Measurements from ENCODE around the gene SNAP29. TPM values are rescaled to one million over a fixed set of nuclear protein-coding genes. Genes with fewer than 3 reads are reported as not detected.
A peak's percentile ranks its signal among the peaks of the same experiment; 100 is the strongest.
"Not testable (repeated sequence)": the region's sequence is repeated elsewhere in the genome, so short reads cannot be mapped to it uniquely, and the experiment has no call there.

SNAP29 gene
- total and polyA plus RNA-seq, 4 donors, result 11.5 to 33.3 (median 25.4) TPM

GRCh38 chr22:20889025-20889704 is 30.4 kb downstream of the SNAP29 start:
- Histone ChIP-seq H3K4me1 (ENCODE audit: control insufficient read depth, insufficient read depth, low read length) (no peaks in the 10 kb centered on the region), H3K4me3 (ENCODE audit: low read depth, low read length) (no peak overlapping the region), H3K9me3 (ENCODE audit: control insufficient read depth, insufficient read depth, low read length) (no peaks in the 10 kb centered on the region), H3K27me3 (ENCODE audit: control insufficient read depth, insufficient read depth, low read length) (no peaks in the 10 kb centered on the region), H3K27ac (ENCODE audit: low read depth, low read length) (no peak overlapping the region), H3K36me3 (ENCODE audit: control insufficient read depth, insufficient read depth, low read length) (peaks cover 44% of the 10 kb centered on the region)
- 93% methylated on average over 3 of the region's 6 CpGs for WGBS (ENCODE audit: insufficient coverage)
- DNase-seq (ENCODE audit: low read depth in 4 of 6, low spot score in 6 of 6), result no peak

GRCh38 chr22:20889904-20890540 is 31.2 kb downstream of the SNAP29 start:
- H3K4me1 ChIP-seq (ENCODE audit: control insufficient read depth, insufficient read depth, low read length), result no peaks in the 10 kb centered on the region
- DNase-seq (ENCODE audit: low read depth in 4 of 6, low spot score in 6 of 6), result peak in 1 of 6 donors; percentile 18

GRCh38 chr22:20890975-20891374 is 32.2 kb downstream of the SNAP29 start:
- Histone ChIP-seq H3K4me1 (ENCODE audit: control insufficient read depth, insufficient read depth, low read length) (no peaks in the 10 kb centered on the region), H3K4me3 (ENCODE audit: low read depth, low read length) (no peak overlapping the region), H3K27ac (ENCODE audit: low read depth, low read length) (no peak overlapping the region), H3K9me3 (ENCODE audit: control insufficient read depth, insufficient read depth, low read length) (no peaks in the 10 kb centered on the region), H3K36me3 (ENCODE audit: control insufficient read depth, insufficient read depth, low read length) (peaks cover 26% of the 10 kb centered on the region), H3K27me3 (ENCODE audit: control insufficient read depth, insufficient read depth, low read length) (no peaks in the 10 kb centered on the region)
- DNase-seq (ENCODE audit: low read depth in 4 of 6, low spot score in 6 of 6), result no peak
- 90% methylated on average over 3 of the region's 6 CpGs for WGBS (ENCODE audit: insufficient coverage)

More at GRCh38 chr22:20889904-20890540, 31.2 kb downstream of the SNAP29 start:
- no peak overlapping the region for H3K27ac ChIP-seq (ENCODE audit: low read depth, low read length)
- H3K4me3 ChIP-seq (ENCODE audit: low read depth, low read length), result no peak overlapping the region
- peaks cover 35% of the 10 kb centered on the region for H3K36me3 ChIP-seq (ENCODE audit: control insufficient read depth, insufficient read depth, low read length)
- no peaks in the 10 kb centered on the region for H3K27me3 ChIP-seq (ENCODE audit: control insufficient read depth, insufficient read depth, low read length)
- 83% methylated on average over 2 of the region's 13 CpGs for WGBS (ENCODE audit: insufficient coverage)
- no peaks in the 10 kb centered on the region for H3K9me3 ChIP-seq (ENCODE audit: control insufficient read depth, insufficient read depth, low read length)

- 100% methylated on average over 6 of the region's 7 CpGs for WGBS (ENCODE audit: insufficient coverage)
- H3K9me3 ChIP-seq (ENCODE audit: control insufficient read depth, insufficient read depth, low read length), result not testable (repeated sequence)
These were observed 38.9 kb downstream of the SNAP29 start for GRCh38 chr22:20897737-20898136.

GRCh38 chr22:20899827-20900423 is 41.1 kb downstream of the SNAP29 start:
- no peak overlapping the region for H3K4me3 ChIP-seq (ENCODE audit: low read depth, low read length)
- no peaks in the 10 kb centered on the region for H3K4me1 ChIP-seq (ENCODE audit: control insufficient read depth, insufficient read depth, low read length)
- H3K27ac ChIP-seq (ENCODE audit: low read depth, low read length), result no peak overlapping the region
- H3K9me3 ChIP-seq (ENCODE audit: control insufficient read depth, insufficient read depth, low read length), result no peaks in the 10 kb centered on the region
- H3K27me3 ChIP-seq (ENCODE audit: control insufficient read depth, insufficient read depth, low read length), result no peaks in the 10 kb centered on the region
- WGBS (ENCODE audit: insufficient coverage), result 89% methylated on average over 5 of the region's 7 CpGs
- H3K36me3 ChIP-seq (ENCODE audit: control insufficient read depth, insufficient read depth, low read length), result no peaks in the 10 kb centered on the region
- DNase-seq (ENCODE audit: low read depth in 4 of 6, low spot score in 6 of 6), result no peak

More at GRCh38 chr22:20897737-20898136, 38.9 kb downstream of the SNAP29 start:
- not testable (repeated sequence) for H3K27ac ChIP-seq (ENCODE audit: low read depth, low read length); H3K36me3 ChIP-seq (ENCODE audit: control insufficient read depth, insufficient read depth, low read length); H3K4me1 ChIP-seq (ENCODE audit: control insufficient read depth, insufficient read depth, low read length); H3K27me3 ChIP-seq (ENCODE audit: control insufficient read depth, insufficient read depth, low read length); DNase-seq (ENCODE audit: low read depth in 4 of 6, low spot score in 6 of 6); H3K4me3 ChIP-seq (ENCODE audit: low read depth, low read length)

- not testable (repeated sequence) for H3K9me3 ChIP-seq (ENCODE audit: control insufficient read depth, insufficient read depth, low read length); H3K36me3 ChIP-seq (ENCODE audit: control insufficient read depth, insufficient read depth, low read length); H3K27ac ChIP-seq (ENCODE audit: low read depth, low read length); H3K4me3 ChIP-seq (ENCODE audit: low read depth, low read length); H3K4me1 ChIP-seq (ENCODE audit: control insufficient read depth, insufficient read depth, low read length); H3K27me3 ChIP-seq (ENCODE audit: control insufficient read depth, insufficient read depth, low read length); DNase-seq (ENCODE audit: low read depth in 4 of 6, low spot score in 6 of 6)
- 95% methylated on average over 6 of the region's 18 CpGs for WGBS (ENCODE audit: insufficient coverage)
These were observed 42.6 kb downstream of the SNAP29 start for GRCh38 chr22:20901093-20902033.

GRCh38 chr22:20903093-20903492 is 44.3 kb downstream of the SNAP29 start:
- no peak overlapping the region for H3K4me3 ChIP-seq (ENCODE audit: low read depth, low read length)
- no peaks in the 10 kb centered on the region for H3K9me3 ChIP-seq (ENCODE audit: control insufficient read depth, insufficient read depth, low read length)
- DNase-seq (ENCODE audit: low read depth in 4 of 6, low spot score in 6 of 6), result no peak
- no CpG with 5 or more reads among the region's 2 CpGs for WGBS (ENCODE audit: insufficient coverage)
- H3K36me3 ChIP-seq (ENCODE audit: control insufficient read depth, insufficient read depth, low read length), result no peaks in the 10 kb centered on the region
- H3K4me1 ChIP-seq (ENCODE audit: control insufficient read depth, insufficient read depth, low read length), result no peaks in the 10 kb centered on the region
- H3K27ac ChIP-seq (ENCODE audit: low read depth, low read length), result no peak overlapping the region
- no peaks in the 10 kb centered on the region for H3K27me3 ChIP-seq (ENCODE audit: control insufficient read depth, insufficient read depth, low read length)

- no peaks in the 10 kb centered on the region for H3K9me3 ChIP-seq (ENCODE audit: control insufficient read depth, insufficient read depth, low read length)
- no peaks in the 10 kb centered on the region for H3K36me3 ChIP-seq (ENCODE audit: control insufficient read depth, insufficient read depth, low read length)
- no peak overlapping the region for H3K4me3 ChIP-seq (ENCODE audit: low read depth, low read length)
- no peak overlapping the region for H3K27ac ChIP-seq (ENCODE audit: low read depth, low read length)
- no peaks in the 10 kb centered on the region for H3K4me1 ChIP-seq (ENCODE audit: control insufficient read depth, insufficient read depth, low read length)
- no peaks in the 10 kb centered on the region for H3K27me3 ChIP-seq (ENCODE audit: control insufficient read depth, insufficient read depth, low read length)
- no peak for DNase-seq (ENCODE audit: low read depth in 4 of 6, low spot score in 6 of 6)
- WGBS (ENCODE audit: insufficient coverage), result 92% methylated on average over 6 of the region's 7 CpGs
These were observed 45.5 kb downstream of the SNAP29 start for GRCh38 chr22:20904008-20904979.

Data from spinal cord (tissue), 10 donors.